Measurements from ENCODE around the gene GARRE1.

GARRE1 gene

GRCh38 chr19:34284505-34284904 is 30.2 kb downstream of the GARRE1 start:
- no peak for DNase-seq (ENCODE audit: low read depth in 1 of 2, low spot score in 1 of 2)

- DNase-seq (ENCODE audit: low read depth in 1 of 2, low spot score in 1 of 2) = no peak
Measured at GRCh38 chr19:34287662-34288140, 33.3 kb downstream of the GARRE1 start.

GRCh38 chr19:34288381-34288780 is 34.0 kb downstream of the GARRE1 start:
- DNase-seq (ENCODE audit: low read depth in 1 of 2, low spot score in 1 of 2) = no peak

- DNase-seq (ENCODE audit: low read depth in 1 of 2, low spot score in 1 of 2) = no peak
Measured at GRCh38 chr19:34291235-34291634, 36.9 kb downstream of the GARRE1 start.

GRCh38 chr19:34295103-34295502 is 40.7 kb downstream of the GARRE1 start:
- no peak for DNase-seq (ENCODE audit: low read depth in 1 of 2, low spot score in 1 of 2)

GRCh38 chr19:34298891-34299520 is 44.7 kb downstream of the GARRE1 start:
- no peak for DNase-seq (ENCODE audit: low read depth in 1 of 2, low spot score in 1 of 2)

- no peak for DNase-seq (ENCODE audit: low read depth in 1 of 2, low spot score in 1 of 2)
Measured at GRCh38 chr19:34299576-34299975, 45.2 kb downstream of the GARRE1 start.

GRCh38 chr19:34300380-34300779 is 46.0 kb downstream of the GARRE1 start:
- no peak for DNase-seq (ENCODE audit: low read depth in 1 of 2, low spot score in 1 of 2)

- no peak for DNase-seq (ENCODE audit: low read depth in 1 of 2, low spot score in 1 of 2)
Measured at GRCh38 chr19:34300962-34301361, 46.6 kb downstream of the GARRE1 start.
